Measurements from ENCODE around the gene NACA.

Gene NACA

DNA sequence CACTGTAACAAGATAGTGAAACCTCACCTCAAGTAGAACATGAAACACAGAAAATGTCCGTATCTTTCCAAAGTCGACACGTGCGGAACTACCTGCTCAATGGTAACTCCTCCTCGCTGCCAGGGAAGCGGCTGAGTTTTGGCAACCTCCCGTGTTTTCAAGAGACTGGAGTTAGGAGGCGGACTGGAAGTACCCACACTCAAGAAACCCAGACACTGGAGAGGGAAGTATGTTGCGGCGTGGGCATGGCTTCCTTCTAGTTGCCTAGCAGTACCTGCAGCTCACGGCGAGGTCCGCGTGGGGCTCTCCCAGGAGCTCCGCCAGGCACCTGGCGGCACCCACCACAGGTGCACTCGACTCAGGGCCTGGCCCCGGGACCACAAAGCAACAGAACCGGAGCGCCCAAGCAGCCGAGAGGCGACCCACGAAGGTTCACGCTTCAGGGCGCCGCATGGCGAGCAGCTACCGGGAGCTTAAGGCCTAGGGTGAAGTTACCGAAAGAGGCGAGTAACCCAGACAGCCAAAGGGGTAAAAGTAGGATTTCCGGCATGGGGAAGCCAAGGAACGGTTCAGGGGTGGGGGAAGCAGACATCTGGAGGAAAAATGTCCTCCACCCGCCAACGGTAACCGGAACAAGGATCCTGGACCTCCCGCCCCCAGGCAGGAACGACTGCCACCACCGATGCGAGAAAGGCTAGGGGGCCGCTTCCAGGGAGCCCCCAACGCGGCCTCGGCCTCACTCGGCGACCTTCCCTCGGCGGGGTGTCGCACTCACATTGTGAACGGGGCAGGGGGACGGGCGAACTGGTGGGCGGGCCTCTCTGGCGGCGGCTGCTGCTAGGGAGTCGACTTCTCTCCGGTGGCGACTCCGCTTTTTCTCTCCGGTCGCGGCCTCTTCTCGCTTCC, 37.6 kb downstream of the NACA start:
- DNase-seq: peak; percentile 85

DNA sequence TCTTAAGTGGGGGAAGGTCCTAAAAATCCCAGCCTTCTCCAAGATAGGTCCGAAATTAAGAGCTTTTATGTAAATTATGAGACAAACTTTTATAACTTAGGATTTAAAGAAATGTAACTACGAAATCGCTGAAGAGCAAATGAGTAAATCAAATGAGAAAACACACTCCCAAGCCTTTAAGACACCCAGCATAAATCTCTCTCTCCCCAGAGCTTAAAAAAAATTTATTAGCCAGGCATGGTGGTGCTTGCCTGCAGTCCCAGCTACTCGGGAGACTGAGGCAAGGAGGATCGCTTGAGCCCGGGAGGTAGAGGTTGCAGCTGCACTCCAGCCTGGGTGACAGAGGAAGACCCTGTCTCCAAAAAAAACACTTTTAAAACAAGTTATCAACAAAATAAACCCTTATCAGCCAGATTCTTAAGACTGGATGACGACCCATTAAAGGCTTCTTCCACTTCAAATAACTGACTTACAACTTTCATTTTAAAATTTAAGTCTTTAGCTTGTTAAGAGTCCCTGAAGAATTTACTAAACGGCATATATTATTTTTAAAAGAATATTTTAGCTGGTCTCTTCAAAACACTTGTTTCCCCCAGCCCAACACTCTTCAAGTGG, 40.2 kb downstream of the NACA start:
- DNase-seq: peak; percentile 56

DNA sequence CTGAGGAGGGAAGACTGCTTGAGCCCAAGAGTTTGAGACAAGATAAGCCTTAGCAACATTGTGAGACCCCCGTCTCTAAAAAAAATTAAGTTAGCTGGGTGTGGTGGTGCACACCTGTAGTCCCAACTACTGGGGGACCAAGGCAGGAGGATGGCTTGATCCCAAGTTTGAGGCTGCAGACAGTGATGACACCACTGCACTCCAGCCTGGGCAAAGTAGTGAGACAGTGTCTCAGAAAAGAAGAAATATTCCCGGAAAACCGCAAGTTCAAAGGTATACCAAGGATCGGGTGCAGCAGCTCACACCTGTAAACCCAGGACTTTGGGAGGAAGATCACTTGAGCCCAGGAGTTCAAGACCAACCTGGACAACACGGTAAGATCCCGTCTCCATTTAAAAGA, 42.8 kb downstream of the NACA start:
- peak; percentile 38 for DNase-seq

DNA sequence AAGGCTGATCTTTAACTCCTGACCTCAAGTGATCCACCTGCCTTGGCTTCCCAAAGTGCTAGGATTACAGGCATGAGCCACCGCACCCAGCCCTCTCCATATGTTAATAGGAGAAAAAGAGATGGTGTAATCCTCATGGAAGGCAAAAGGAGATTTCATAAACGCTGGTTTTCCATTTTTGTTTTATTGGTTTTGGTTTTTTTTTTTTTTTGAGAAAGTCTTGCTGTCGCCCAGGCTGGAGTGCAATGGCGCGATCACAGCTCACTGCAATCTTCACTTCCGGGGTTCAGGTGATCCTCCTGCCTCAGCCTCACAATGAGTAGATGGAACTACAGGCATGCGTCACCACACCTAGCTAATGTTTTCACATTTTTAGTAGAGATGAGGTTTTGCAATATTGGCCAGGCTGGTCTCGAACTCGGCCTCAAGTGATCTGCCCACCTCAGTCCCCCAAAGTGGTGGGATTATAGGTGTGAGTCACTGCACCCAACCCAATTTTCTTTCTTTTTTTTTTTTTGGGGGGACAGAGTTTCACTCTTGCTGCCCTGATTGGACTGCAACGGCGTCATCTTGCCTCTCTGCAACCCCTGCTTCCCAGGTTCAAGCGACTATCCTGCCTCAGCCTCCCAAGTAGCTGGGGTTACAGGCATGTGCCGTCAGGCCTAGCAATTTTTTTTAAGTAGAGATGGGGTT, 45.1 kb downstream of the NACA start:
- DNase-seq: peak; percentile 49

DNA sequence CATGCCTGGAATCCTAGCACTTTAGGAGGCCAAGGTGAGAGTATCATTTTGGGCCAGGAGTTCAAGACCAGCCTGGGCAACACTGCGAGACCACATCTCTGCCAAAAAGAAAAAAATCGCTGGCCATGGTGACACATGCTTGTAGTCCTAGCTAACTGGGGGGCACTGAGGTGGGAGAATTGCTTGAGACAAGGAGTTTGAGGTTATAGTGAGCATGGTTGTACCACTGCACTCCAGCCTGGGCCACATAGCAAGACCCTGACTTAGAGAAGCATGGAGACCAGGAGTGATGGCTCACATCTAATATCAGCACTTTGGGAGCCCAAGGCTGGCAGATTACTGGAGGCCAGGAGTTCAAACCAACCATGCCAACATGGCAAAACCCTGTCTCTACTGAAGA, 46.2 kb downstream of the NACA start:
- DNase-seq: peak; percentile 44

DNA sequence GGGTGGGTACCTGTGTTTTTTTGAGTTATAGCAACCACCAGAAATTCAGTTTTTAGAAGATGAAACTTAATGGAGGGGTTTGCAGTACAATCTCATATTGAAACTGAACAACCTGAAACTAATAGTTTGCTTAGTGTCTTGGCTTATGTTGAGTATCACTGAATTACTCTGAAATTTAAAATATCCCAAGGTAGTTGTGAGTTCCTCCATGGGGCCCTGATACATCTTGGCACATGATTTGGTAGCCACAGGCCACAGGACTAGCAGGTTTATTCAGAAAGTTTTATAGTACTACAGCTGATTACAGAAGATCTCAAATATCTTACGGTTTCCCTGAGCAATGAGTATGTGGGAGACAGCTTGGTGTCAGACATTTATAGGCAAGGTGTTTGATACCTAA, 47.4 kb downstream of the NACA start:
- peak; percentile 50 for DNase-seq

DNA sequence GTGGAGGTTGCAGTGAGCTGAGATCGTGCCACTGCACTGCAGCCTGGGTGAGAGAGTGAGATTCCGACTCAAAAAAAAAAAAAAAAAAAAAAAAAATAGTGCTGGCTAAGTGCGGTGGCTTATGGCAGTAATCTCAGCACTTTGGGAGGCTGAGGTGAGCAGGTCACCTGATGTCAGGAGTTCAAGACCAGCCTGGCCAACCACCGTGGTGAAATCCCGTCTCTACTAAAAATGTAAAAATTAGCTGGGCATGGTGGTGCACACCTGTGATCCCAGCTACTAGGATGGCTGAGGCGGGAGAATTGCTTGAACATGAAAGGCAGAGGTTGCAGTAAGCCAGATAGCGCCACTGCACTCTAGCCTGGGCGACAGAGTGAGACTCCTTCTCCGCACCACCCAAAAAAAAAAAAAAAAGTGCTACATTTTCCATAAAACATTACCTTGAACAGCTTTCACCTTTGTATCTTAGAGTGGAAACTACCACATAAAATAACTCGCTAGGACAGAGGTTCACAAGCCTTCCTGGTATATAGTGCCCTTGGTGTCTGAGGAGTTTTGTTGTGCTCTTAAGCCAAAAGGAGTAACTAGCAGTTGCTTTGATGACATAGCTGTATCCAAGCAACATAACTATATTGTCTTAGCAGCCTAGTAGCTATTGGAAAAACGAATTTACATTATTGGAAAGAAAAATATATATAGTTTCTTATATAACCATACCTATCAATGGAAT, 48.1 kb downstream of the NACA start:
- no peak for DNase-seq

DNA sequence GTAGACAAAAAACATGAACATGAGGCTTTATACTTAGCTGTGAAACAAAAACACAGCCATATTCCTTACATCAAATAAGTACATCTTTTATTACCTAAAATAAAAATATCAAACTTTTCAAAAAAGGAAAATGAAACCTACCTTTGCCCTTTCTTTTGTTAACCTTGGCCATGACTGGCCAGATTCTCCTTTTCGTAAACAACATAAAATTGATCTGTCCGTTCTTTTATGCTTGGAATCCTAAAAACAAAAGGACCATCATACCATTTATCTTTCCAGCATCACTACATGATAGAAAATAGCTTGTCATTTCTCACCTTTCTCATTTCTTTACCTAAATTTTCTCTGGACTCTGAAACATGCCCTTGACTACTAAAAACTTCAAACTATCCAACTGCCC, 53.5 kb downstream of the NACA start:
- DNase-seq: no peak

DNA sequence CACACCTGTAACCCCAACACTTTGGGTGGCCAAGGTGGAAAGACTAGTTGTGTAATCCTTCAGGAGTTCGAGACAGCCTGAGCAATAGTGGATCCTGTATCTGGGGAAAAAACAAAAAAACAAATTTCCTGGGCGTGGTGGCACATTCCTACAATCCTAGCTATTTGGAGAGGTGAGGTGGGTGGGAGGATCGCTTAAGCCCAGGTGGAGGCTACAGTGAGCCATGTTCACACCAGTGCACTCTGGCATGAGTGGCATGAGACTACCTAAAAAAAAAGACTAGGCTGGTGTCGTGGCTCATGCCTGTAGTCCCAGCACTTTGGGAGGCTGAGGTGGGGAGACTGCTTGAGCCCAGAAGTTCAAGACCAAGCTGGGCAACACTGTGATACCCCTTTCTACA, 54.3 kb downstream of the NACA start:
- DNase-seq: no peak

DNA sequence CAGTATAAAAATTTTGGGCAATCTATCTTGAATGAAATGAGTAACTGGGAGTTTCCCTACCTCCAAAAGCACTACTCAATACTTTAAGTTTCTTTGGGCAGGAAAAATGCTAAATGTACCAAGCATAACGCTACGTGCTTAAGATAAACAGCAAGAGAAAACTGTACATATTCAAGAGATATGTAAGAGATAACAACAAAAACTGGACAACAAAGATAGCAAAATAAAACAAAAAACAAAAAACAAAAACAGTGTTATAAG, 57.0 kb downstream of the NACA start:
- no peak for DNase-seq
